Activated naive CD8-positive, alpha-beta T cell treated with anti-CD3 and anti-CD28 coated beads, Interleukin-2, amount 50 U/mL, for 24 hours (primary cell): ENCODE data around the gene OR52E2.

Experiments used
- ATAC-seq: fragments of 150-1000 bp; cut with Tn5 transposase; one replicate; pipeline ENCODE4 v1.10.0; 2021
- DNase-seq: peaks from one replicate; pipeline ENCODE4 v3.0.0; 2021
- H3K27ac Mint-ChIP-seq: one replicate; pipeline ENCODE4 v1.8.0; 2021; ENCODE audit warnings: mild to moderate bottlenecking, mixed read lengths
- H3K27me3 Mint-ChIP-seq: one replicate; pipeline ENCODE4 v1.8.0; 2021; ENCODE audit warnings: mixed read lengths
- H3K36me3 Mint-ChIP-seq: one replicate; pipeline ENCODE4 v1.8.0; 2021; ENCODE audit warnings: low read depth, mixed read lengths
- H3K4me1 Mint-ChIP-seq: one replicate; pipeline ENCODE4 v1.8.0; 2021; ENCODE audit warnings: mixed read lengths
- H3K4me3 Mint-ChIP-seq: one replicate; pipeline ENCODE4 v1.8.0; 2021; ENCODE audit warnings: mild to moderate bottlenecking, moderate library complexity, mixed read lengths
- H3K9me3 Mint-ChIP-seq: one replicate; pipeline ENCODE4 v1.8.0; 2021; ENCODE audit warnings: mixed read lengths

The OR52E2 gene

GRCh38 chr11:5046226-5046625, 13.2 kb downstream of the OR52E2 start, which contains the start of gene OR52J3:
OR52J3 (plus strand) TSS chr11:5046526; CDS start chr11:5046526, 0 bp downstream.
- H3K36me3 Mint-ChIP-seq, result no peaks in the 10 kb centered on the region
- no peaks in the 10 kb centered on the region for H3K4me1 Mint-ChIP-seq
- no peaks in the 10 kb centered on the region for H3K9me3 Mint-ChIP-seq
- no peak within 1 kb of the TSS for H3K4me3 Mint-ChIP-seq
- ATAC-seq (no peak), DNase-seq (no peak)
- no peak within 1 kb of the TSS for H3K27ac Mint-ChIP-seq
- no peaks in the 10 kb centered on the region for H3K27me3 Mint-ChIP-seq

- H3K27me3 Mint-ChIP-seq, result peaks cover 2% of the 10 kb centered on the region
- H3K27ac Mint-ChIP-seq, result no peak overlapping the region
- no peak for DNase-seq
- no peak overlapping the region for H3K4me3 Mint-ChIP-seq
- H3K9me3 Mint-ChIP-seq, result no peaks in the 10 kb centered on the region
- no peaks in the 10 kb centered on the region for H3K4me1 Mint-ChIP-seq
- no peaks in the 10 kb centered on the region for H3K36me3 Mint-ChIP-seq
- ATAC-seq, result no peak
Measured at GRCh38 chr11:5043380-5043779, 16.0 kb downstream of the OR52E2 start.

GRCh38 chr11:5042091-5042490, 17.3 kb downstream of the OR52E2 start:
- Mint-ChIP-seq H3K27me3 (peaks cover 2% of the 10 kb centered on the region), H3K4me1 (no peaks in the 10 kb centered on the region), H3K9me3 (no peaks in the 10 kb centered on the region), H3K27ac (no peak overlapping the region), H3K36me3 (no peaks in the 10 kb centered on the region), H3K4me3 (no peak overlapping the region)
- no peak for ATAC-seq
- DNase-seq, result no peak

GRCh38 chr11:5040876-5041275, 18.6 kb downstream of the OR52E2 start:
- Mint-ChIP-seq H3K27ac (no peak overlapping the region), H3K4me3 (no peak overlapping the region), H3K36me3 (no peaks in the 10 kb centered on the region), H3K9me3 (no peaks in the 10 kb centered on the region), H3K4me1 (no peaks in the 10 kb centered on the region), H3K27me3 (peaks cover 2% of the 10 kb centered on the region)
- DNase-seq (no peak), ATAC-seq (no peak)

- Mint-ChIP-seq H3K4me3 (no peak overlapping the region), H3K4me1 (no peaks in the 10 kb centered on the region), H3K27me3 (peaks cover 2% of the 10 kb centered on the region), H3K27ac (no peak overlapping the region), H3K36me3 (no peaks in the 10 kb centered on the region), H3K9me3 (no peaks in the 10 kb centered on the region)
- DNase-seq (no peak), ATAC-seq (no peak)
Measured at GRCh38 chr11:5038341-5038740, 21.1 kb downstream of the OR52E2 start.

- H3K27ac Mint-ChIP-seq, result no peak overlapping the region
- H3K36me3 Mint-ChIP-seq, result no peaks in the 10 kb centered on the region
- ATAC-seq, result no peak
Measured at GRCh38 chr11:5037926-5038325, 21.5 kb downstream of the OR52E2 start.

GRCh38 chr11:5036669-5037068, 22.8 kb downstream of the OR52E2 start:
- H3K9me3 Mint-ChIP-seq, result no peaks in the 10 kb centered on the region
- H3K4me1 Mint-ChIP-seq, result no peaks in the 10 kb centered on the region
- H3K27ac Mint-ChIP-seq, result no peak overlapping the region
- H3K4me3 Mint-ChIP-seq, result no peak overlapping the region
- H3K36me3 Mint-ChIP-seq, result no peaks in the 10 kb centered on the region
- peaks cover 2% of the 10 kb centered on the region for H3K27me3 Mint-ChIP-seq
- no peak for DNase-seq
- ATAC-seq, result no peak

More at GRCh38 chr11:5037926-5038325, 21.5 kb downstream of the OR52E2 start:
- no peaks in the 10 kb centered on the region for H3K9me3 Mint-ChIP-seq
- H3K4me3 Mint-ChIP-seq, result no peak overlapping the region
- H3K4me1 Mint-ChIP-seq, result no peaks in the 10 kb centered on the region
- peaks cover 2% of the 10 kb centered on the region for H3K27me3 Mint-ChIP-seq
- DNase-seq, result no peak

GRCh38 chr11:5021996-5022395, 37.4 kb downstream of the OR52E2 start:
- Mint-ChIP-seq H3K36me3 (no peaks in the 10 kb centered on the region), H3K4me3 (no peak overlapping the region), H3K27ac (no peak overlapping the region), H3K9me3 (peaks cover 28% of the 10 kb centered on the region), H3K27me3 (no peaks in the 10 kb centered on the region), H3K4me1 (no peaks in the 10 kb centered on the region)
- ATAC-seq, result no peak
- no peak for DNase-seq

- Mint-ChIP-seq H3K27me3 (peaks cover 2% of the 10 kb centered on the region), H3K36me3 (no peaks in the 10 kb centered on the region)
Measured at GRCh38 chr11:5013012-5013411, 46.4 kb downstream of the OR52E2 start.

GRCh38 chr11:5011254-5011653, 48.2 kb downstream of the OR52E2 start:
- ATAC-seq, result no peak
- no peak overlapping the region for H3K4me3 Mint-ChIP-seq
- no peaks in the 10 kb centered on the region for H3K36me3 Mint-ChIP-seq
- H3K27me3 Mint-ChIP-seq, result peaks cover 2% of the 10 kb centered on the region
- no peak for DNase-seq
- H3K27ac Mint-ChIP-seq, result no peak overlapping the region
- no peaks in the 10 kb centered on the region for H3K4me1 Mint-ChIP-seq
- no peaks in the 10 kb centered on the region for H3K9me3 Mint-ChIP-seq

More at GRCh38 chr11:5013012-5013411, 46.4 kb downstream of the OR52E2 start:
- H3K9me3 Mint-ChIP-seq, result no peaks in the 10 kb centered on the region
- H3K4me3 Mint-ChIP-seq, result no peak overlapping the region
- no peak for DNase-seq
- H3K4me1 Mint-ChIP-seq, result no peaks in the 10 kb centered on the region
- H3K27ac Mint-ChIP-seq, result no peak overlapping the region
- ATAC-seq, result no peak
